DND-41 (cell line): ENCODE data around the gene MFGE8.

Experiments
- CTCF ChIP-seq: IDR thresholded peaks from 2 replicates; pipeline ENCODE4 v1.5.1; 2012; ENCODE audit warnings: borderline replicate concordance, low read length, moderate library complexity, mild to moderate bottlenecking; ENCODE audit not compliant: poor library complexity, severe bottlenecking; ENCODE audit errors: extremely low read depth
- EZH2 ChIP-seq: IDR thresholded peaks from 3 replicates; pipeline ENCODE4 v1.6.1; 2012; ENCODE audit warnings: borderline replicate concordance, low read depth, mild to moderate bottlenecking, moderate library complexity, low read length, inconsistent platforms; ENCODE audit not compliant: severe bottlenecking

- TF ChIP-seq CTCF (no peak), EZH2 (no peak)
These were observed 41.5 kb upstream of the MFGE8 start for GRCh38 chr15:88954431-88955277.
